HCT116 (cell line): ENCODE results near the gene DGKB. TPM values are rescaled to one million over a fixed set of nuclear protein-coding genes. Genes with fewer than 3 reads are reported as not detected.

Experiments
- ATAC-seq: fragments of 200-7000 bp; cut with Tn5 transposase; 2 replicates; pipeline ENCODE4 v1.9.1; 2020; ENCODE audit warnings: mild to moderate bottlenecking, moderate library complexity
- BruUV-seq: library from RNA; stranded (reverse); fragments of 400-500 nt; replicated peaks from 2 replicates; lab custom pipeline; 2021; lab: Mats Ljungman, UMichigan
- CTCF ChIA-PET: fragments of 300-600 bp; sonication (Branson Sonifier 250); formaldehyde crosslinking; loops from one replicate; lab custom pipeline; 2021; ENCODE audit warnings: antibody characterized with exemption; lab: Charles Lee
- POLR2A ChIA-PET: fragments of 300-600, 350-600 bp; sonication (Branson Sonifier 250); formaldehyde crosslinking; loops from one replicate; lab custom pipeline; 2021; ENCODE audit warnings: antibody characterized with exemption; lab: Charles Lee
- RAD21 ChIA-PET, 2 experiments: fragments of 300-600 bp; sonication (Branson Sonifier 250); formaldehyde crosslinking; loops; one replicate each; lab custom pipeline; 2023; ENCODE audit warnings: low total read pairs in 2 of 2; ENCODE audit not compliant: uncharacterized antibody in 2 of 2, unreplicated experiment in 2 of 2, low non-redundant PET in 1 of 2; lab: Charles Lee
- DNase-seq: peaks from one replicate; pipeline ENCODE4 v3.0.0-alpha.2; 2010; ENCODE audit warnings: low read depth, low spot score
- H2AFZ ChIP-seq: fragments of 200-600 bp; shearing (Covaris generic), sonication (generic); 2 replicates; pipeline ENCODE4 v1.6.1; 2017; ENCODE audit warnings: low read depth, mixed run types, mixed read lengths, antibody characterized with exemption, low read length; ENCODE audit not compliant: poor library complexity, severe bottlenecking
- H3K27ac ChIP-seq: 2 replicates; pipeline ENCODE4 v1.5.1; 2012; ENCODE audit warnings: low read depth, low read length
- H3K27me3 ChIP-seq: fragments of 200-600 bp; sonication (generic); 2 replicates; pipeline ENCODE4 v1.6.1; 2016; ENCODE audit warnings: mixed run types, low read length, mixed read lengths; ENCODE audit not compliant: insufficient read depth
- H3K36me3 ChIP-seq, 2 experiments: fragments of 200-500 bp in 1 of 2; fragments of 200-600 bp in 1 of 2; sonication (Bioruptor generic) in 1 of 2; sonication (generic) in 1 of 2; 2 replicates each; pipeline versions ENCODE4 v1.5.1 to v1.6.1; 2014 to 2016; ENCODE audit warnings: low read length in 2 of 2, inconsistent platforms in 1 of 2, mixed read lengths in 1 of 2, mixed run types in 1 of 2; ENCODE audit not compliant: insufficient read depth in 2 of 2, control insufficient read depth in 1 of 2
- H3K4me1 ChIP-seq, 2 experiments: fragments of 200-600 bp in 1 of 2; sonication (generic) in 1 of 2; 2 replicates each; pipeline versions ENCODE4 v1.5.1 to v1.6.1; 2012 to 2017; ENCODE audit warnings: low read length in 2 of 2, inconsistent platforms in 1 of 2, mild to moderate bottlenecking in 1 of 2, mixed read lengths in 1 of 2, mixed run types in 1 of 2, moderate library complexity in 1 of 2; ENCODE audit not compliant: insufficient read depth in 2 of 2, control insufficient read depth in 1 of 2
- H3K4me2 ChIP-seq: fragments of 200-600 bp; sonication (generic); 2 replicates; pipeline ENCODE4 v1.6.1; 2017; ENCODE audit warnings: mixed run types, low read length, mixed read lengths
- H3K4me3 ChIP-seq, 2 experiments: fragments of 200-600 bp in 1 of 2; sonication (generic) in 1 of 2; replicated peaks in 1 of 2; 2 replicates each; pipeline ENCODE4 v1.5.1; 2011 to 2016; ENCODE audit warnings: low read length in 2 of 2, control low read depth in 1 of 2, low read depth in 1 of 2, mild to moderate bottlenecking in 1 of 2, mixed read lengths in 1 of 2, mixed run types in 1 of 2
- H3K79me2 ChIP-seq: fragments of 200-600 bp; sonication (generic); 2 replicates; pipeline ENCODE4 v1.6.1; 2017; ENCODE audit warnings: mild to moderate bottlenecking, mixed run types, low read length, moderate library complexity, mixed read lengths; ENCODE audit not compliant: insufficient read depth
- H3K9ac ChIP-seq: fragments of 200-600 bp; sonication (generic); 2 replicates; pipeline ENCODE4 v1.6.1; 2016; ENCODE audit warnings: low read length, mixed read lengths
- H3K9me2 ChIP-seq: fragments of 200-600 bp; sonication (generic), shearing (Covaris generic); 2 replicates; pipeline ENCODE4 v1.6.1; 2017; ENCODE audit warnings: mixed run types, mild to moderate bottlenecking, moderate library complexity; ENCODE audit not compliant: insufficient read depth
- H3K9me3 ChIP-seq, 2 experiments: fragments of 200-500 bp in 1 of 2; fragments of 200-600 bp in 1 of 2; sonication (Bioruptor generic) in 1 of 2; sonication (generic) in 1 of 2; 2 replicates each; pipeline ENCODE4 v1.6.1; 2014 to 2017; ENCODE audit warnings: low read length in 2 of 2, mixed read lengths in 2 of 2, inconsistent platforms in 1 of 2, low read depth in 1 of 2, mild to moderate bottlenecking in 1 of 2, mixed run types in 1 of 2, moderate library complexity in 1 of 2; ENCODE audit not compliant: control insufficient read depth in 1 of 2, insufficient read depth in 1 of 2
- H4K20me1 ChIP-seq: fragments of 200-600 bp; sonication (generic), shearing (Covaris generic); 2 replicates; pipeline ENCODE4 v1.6.1; 2017; ENCODE audit warnings: mixed run types, mild to moderate bottlenecking, moderate library complexity; ENCODE audit not compliant: insufficient read depth
- CBX3 ChIP-seq: IDR thresholded peaks from 2 replicates; pipeline ENCODE4 v1.6.1; 2012; ENCODE audit warnings: low read depth
- CTCF ChIP-seq, 3 experiments: fragments of 200-600 bp in 1 of 3; sonication (generic) in 1 of 3; IDR thresholded peaks in 2 of 3; conservative IDR thresholded peaks in 1 of 3; 2 replicates each; pipeline ENCODE4 v1.5.1; 2012 to 2017; ENCODE audit warnings: low read depth in 2 of 3, low read length in 2 of 3, antibody characterized with exemption in 1 of 3, borderline replicate concordance in 1 of 3, control low read depth in 1 of 3, mild to moderate bottlenecking in 1 of 3, mixed read lengths in 1 of 3, mixed run types in 1 of 3, moderate library complexity in 1 of 3; ENCODE audit not compliant: insufficient read depth in 1 of 3
- ELF1 ChIP-seq: IDR thresholded peaks from 2 replicates; pipeline ENCODE4 v1.6.1; 2012; ENCODE audit warnings: low read depth, borderline replicate concordance
- EZH2phosphoT487 ChIP-seq: fragments of 200-600 bp; IDR thresholded peaks from 2 replicates; pipeline ENCODE4 v1.6.1; 2018; ENCODE audit warnings: antibody characterized with exemption, borderline replicate concordance
- FOSL1 ChIP-seq: IDR thresholded peaks from 2 replicates; pipeline ENCODE4 v1.6.1; 2012; ENCODE audit warnings: low read depth
- POLR2A ChIP-seq: IDR thresholded peaks from 2 replicates; pipeline ENCODE4 v1.7.0; 2011; ENCODE audit warnings: borderline replicate concordance; ENCODE audit not compliant: insufficient read depth, insufficient read length; ENCODE audit errors: extremely low read depth
- POLR2AphosphoS5 ChIP-seq: IDR thresholded peaks from 2 replicates; pipeline ENCODE4 v1.6.1; 2011; ENCODE audit warnings: mild to moderate bottlenecking, low read depth, low read length, moderate library complexity
- RAD21 ChIP-seq: IDR thresholded peaks from 2 replicates; pipeline ENCODE4 v1.6.1; 2012; ENCODE audit warnings: low read depth, mild to moderate bottlenecking
- SRF ChIP-seq: IDR thresholded peaks from 2 replicates; pipeline ENCODE4 v1.6.1; 2012; ENCODE audit warnings: low read depth
- YY1 ChIP-seq: IDR thresholded peaks from 2 replicates; pipeline ENCODE4 v1.6.1; 2011; ENCODE audit warnings: low read length, low read depth, moderate library complexity, mild to moderate bottlenecking; ENCODE audit not compliant: insufficient replicate concordance; ENCODE audit errors: extremely low read depth
- ZFX ChIP-seq: fragments of 450-650 bp; IDR thresholded peaks from 2 replicates; pipeline ENCODE4 v1.6.1; 2017
- ZNF274 ChIP-seq: fragments of 200-500 bp; sonication (Bioruptor generic); IDR thresholded peaks from 2 replicates; pipeline ENCODE4 v1.6.1; 2014; ENCODE audit warnings: mild to moderate bottlenecking, low read depth, low read length, inconsistent platforms
- intact Hi-C: fragments of 100-400 bp; cut with micrococcal nuclease; formaldehyde crosslinking; loops from 2 replicates; pipeline ENCODE4 v1.10.0; 2022
- total RNA-seq: library from RNA; stranded (reverse); gene quantifications from one replicate; pipeline ENCODE4 v1.2.1, GENCODE V29; 2021; ENCODE audit not compliant: unreplicated experiment
- TF ChIP-seq, protein P1 (sequence below): IDR thresholded peaks from 2 replicates; pipeline ENCODE4 v1.6.1; 2012; ENCODE audit warnings: low read depth
- TF ChIP-seq, protein P2 (sequence below): IDR thresholded peaks from 2 replicates; pipeline ENCODE4 v1.6.1; 2012

DGKB gene
- total RNA-seq, 1 experiment from 2014 or later: 0.05 TPM

- no peaks in the 10 kb centered on the region for H3K27me3 ChIP-seq
- DNase-seq: no peak
- H3K9ac ChIP-seq: no peak overlapping the region
- H3K9me2 ChIP-seq: no peaks in the 10 kb centered on the region
- intact Hi-C loops: no loop called here
- ATAC-seq: no peak
- no TSS peak for BruUV-seq
- no peak overlapping the region for H3K4me2 ChIP-seq
- peaks cover 4 to 7% of the 10 kb centered on the region in 2 experiments; a peak in 2 of 4 replicates for H3K9me3 ChIP-seq
- no peak overlapping the region for H3K4me3 ChIP-seq
- ChIA-PET RAD21 (no interaction called here), CTCF (no interaction called here)
- H3K79me2 ChIP-seq: no peaks in the 10 kb centered on the region
- H3K36me3 ChIP-seq: no peaks in the 10 kb centered on the region
- no peaks in the 10 kb centered on the region for H4K20me1 ChIP-seq
- H2AFZ ChIP-seq: no peak overlapping the region
- H3K4me1 ChIP-seq: no peaks in the 10 kb centered on the region
- no peak for TF ChIP-seq CTCF (IDR thresholded peaks at IDR 0.05 in 2 of 3, conservative IDR thresholded peaks at IDR 0.05 in 1 of 3; ENCODE audit: borderline replicate concordance in 1 of 3, insufficient read depth in 1 of 3, low read depth in 2 of 3, low read length in 2 of 3)
- TF ChIP-seq, protein P1, sequence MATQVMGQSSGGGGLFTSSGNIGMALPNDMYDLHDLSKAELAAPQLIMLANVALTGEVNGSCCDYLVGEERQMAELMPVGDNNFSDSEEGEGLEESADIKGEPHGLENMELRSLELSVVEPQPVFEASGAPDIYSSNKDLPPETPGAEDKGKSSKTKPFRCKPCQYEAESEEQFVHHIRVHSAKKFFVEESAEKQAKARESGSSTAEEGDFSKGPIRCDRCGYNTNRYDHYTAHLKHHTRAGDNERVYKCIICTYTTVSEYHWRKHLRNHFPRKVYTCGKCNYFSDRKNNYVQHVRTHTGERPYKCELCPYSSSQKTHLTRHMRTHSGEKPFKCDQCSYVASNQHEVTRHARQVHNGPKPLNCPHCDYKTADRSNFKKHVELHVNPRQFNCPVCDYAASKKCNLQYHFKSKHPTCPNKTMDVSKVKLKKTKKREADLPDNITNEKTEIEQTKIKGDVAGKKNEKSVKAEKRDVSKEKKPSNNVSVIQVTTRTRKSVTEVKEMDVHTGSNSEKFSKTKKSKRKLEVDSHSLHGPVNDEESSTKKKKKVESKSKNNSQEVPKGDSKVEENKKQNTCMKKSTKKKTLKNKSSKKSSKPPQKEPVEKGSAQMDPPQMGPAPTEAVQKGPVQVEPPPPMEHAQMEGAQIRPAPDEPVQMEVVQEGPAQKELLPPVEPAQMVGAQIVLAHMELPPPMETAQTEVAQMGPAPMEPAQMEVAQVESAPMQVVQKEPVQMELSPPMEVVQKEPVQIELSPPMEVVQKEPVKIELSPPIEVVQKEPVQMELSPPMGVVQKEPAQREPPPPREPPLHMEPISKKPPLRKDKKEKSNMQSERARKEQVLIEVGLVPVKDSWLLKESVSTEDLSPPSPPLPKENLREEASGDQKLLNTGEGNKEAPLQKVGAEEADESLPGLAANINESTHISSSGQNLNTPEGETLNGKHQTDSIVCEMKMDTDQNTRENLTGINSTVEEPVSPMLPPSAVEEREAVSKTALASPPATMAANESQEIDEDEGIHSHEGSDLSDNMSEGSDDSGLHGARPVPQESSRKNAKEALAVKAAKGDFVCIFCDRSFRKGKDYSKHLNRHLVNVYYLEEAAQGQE: no peak
- TF ChIP-seq ZFX: no peak
- TF ChIP-seq FOSL1: no peak
- TF ChIP-seq, protein P2, sequence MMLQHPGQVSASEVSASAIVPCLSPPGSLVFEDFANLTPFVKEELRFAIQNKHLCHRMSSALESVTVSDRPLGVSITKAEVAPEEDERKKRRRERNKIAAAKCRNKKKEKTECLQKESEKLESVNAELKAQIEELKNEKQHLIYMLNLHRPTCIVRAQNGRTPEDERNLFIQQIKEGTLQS: no peak
- TF ChIP-seq POLR2A: no peak
- no peak for TF ChIP-seq SRF
- no peak for TF ChIP-seq EZH2phosphoT487
- no peak for TF ChIP-seq CBX3
- no peak for TF ChIP-seq POLR2AphosphoS5
- TF ChIP-seq ELF1: no peak
- TF ChIP-seq ZNF274: no peak
- TF ChIP-seq RAD21: no peak
- TF ChIP-seq YY1: no peak
- TF ChIP-seq, all 23 proteins: peak for 0
- H3K27ac ChIP-seq: no peak overlapping the region
- POLR2A ChIA-PET: no interaction called here
These were observed 163.2 kb downstream of the DGKB start for GRCh38 chr7:14739168-14739840.
